ENCODE data around the gene CASK. TPM values are rescaled to one million over a fixed set of nuclear protein-coding genes. Genes with fewer than 3 reads are reported as not detected.

Gene CASK
- 14.1 and 40.6 TPM in 2 replicates for total RNA-seq (2014; rRNA removed; shearing (Covaris generic))

DNA sequence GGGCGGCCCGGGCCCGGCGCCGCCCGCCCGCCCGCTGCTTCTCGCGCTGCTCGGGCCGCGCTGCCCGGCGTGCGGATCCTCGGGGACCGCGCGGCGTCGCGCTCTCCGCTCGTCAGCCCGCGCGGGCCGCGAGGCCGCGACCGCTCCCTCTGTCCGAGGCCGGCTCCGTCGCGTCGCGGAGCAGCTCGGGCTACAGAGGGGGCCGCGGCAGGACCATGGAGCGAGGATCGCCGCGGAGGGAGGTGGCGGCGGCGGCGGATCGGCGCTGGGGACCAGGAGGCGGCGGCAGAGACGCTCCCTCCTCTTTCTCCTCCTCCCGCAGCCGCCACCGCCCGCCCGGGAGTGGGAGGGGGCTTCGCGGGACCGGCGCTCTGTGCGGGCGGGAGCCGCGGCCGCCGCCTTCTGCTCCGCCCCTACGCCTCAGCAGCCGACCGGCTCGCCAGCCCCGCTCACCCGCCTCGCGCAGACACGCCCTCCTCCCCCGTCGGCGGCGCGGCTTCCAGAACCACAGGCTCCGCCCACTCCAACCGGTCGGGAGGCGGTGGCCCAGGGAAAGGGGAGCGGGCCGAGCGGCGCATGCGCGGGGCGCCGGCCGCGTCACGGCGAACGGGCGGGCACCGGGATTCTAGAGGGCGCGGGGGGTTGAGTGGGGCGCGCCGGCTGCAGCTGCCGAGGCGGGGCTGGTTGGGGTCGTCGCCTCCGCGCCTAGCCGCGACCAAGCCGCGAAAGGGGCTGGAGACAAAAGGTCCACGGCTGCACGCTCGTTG, at the start of gene CASK:
TSS of gene CASK (minus strand) at position 344 of the 767 bp plus-strand sequence. CDS start 566 bp downstream, outside the sequence.
- peak; percentile 94 for DNase-seq (ENCODE audit: low read depth)

- DNase-seq (ENCODE audit: low read depth) = peak; percentile 13
Observed at GRCh38 chrX:41971346-41971745, 48.0 kb upstream of the CASK start.

GRCh38 chrX:41970419-41970818, 47.1 kb upstream of the CASK start:
- no peak for DNase-seq (ENCODE audit: low read depth)

DNA sequence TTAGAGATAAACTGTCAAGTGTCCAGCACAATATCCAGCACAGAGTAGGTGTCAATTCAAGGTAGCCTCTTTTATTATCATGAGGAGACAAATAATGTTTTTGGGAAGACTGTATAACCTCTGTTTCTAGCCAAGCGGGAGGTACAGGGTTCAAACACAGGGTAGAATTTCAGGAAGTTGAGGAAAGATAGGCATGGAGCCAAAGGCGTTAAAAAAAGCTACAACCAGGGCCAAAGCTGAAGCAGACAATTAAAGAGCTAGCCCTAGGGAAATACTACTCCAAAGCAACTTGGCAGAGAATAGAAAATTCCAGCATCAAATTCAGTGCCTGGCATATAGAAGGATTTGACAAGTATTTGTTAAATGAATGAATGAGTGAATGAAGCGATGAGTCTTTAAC, 40.0 kb upstream of the CASK start:
- no peak for DNase-seq (ENCODE audit: low read depth)

GRCh38 chrX:41960142-41960541, 36.8 kb upstream of the CASK start:
- DNase-seq (ENCODE audit: low read depth) = no peak

DNA sequence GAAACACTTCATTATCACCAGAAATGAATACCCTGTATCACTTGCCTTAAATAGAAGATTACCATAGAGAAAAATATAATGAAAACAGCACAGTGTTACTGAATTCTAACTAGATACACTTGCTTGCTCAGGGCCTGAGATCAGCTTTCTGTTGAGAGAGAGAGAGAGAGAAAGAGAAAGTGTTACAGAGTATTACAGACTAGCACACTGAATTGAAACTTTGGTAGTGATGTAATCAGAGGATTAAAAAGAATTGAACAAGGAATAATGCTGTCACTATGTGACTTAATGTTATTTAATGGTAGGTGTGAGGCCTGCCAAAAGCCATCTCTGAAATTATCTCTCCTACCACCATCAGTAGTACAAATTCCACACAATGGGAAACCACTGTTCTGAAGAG, 35.5 kb upstream of the CASK start:
- DNase-seq (ENCODE audit: low read depth) = no peak

GRCh38 chrX:41956027-41956426, 32.7 kb upstream of the CASK start:
- DNase-seq (ENCODE audit: low read depth) = no peak

- DNase-seq (ENCODE audit: low read depth) = no peak
Observed at GRCh38 chrX:41952102-41952501, 28.7 kb upstream of the CASK start.

DNA sequence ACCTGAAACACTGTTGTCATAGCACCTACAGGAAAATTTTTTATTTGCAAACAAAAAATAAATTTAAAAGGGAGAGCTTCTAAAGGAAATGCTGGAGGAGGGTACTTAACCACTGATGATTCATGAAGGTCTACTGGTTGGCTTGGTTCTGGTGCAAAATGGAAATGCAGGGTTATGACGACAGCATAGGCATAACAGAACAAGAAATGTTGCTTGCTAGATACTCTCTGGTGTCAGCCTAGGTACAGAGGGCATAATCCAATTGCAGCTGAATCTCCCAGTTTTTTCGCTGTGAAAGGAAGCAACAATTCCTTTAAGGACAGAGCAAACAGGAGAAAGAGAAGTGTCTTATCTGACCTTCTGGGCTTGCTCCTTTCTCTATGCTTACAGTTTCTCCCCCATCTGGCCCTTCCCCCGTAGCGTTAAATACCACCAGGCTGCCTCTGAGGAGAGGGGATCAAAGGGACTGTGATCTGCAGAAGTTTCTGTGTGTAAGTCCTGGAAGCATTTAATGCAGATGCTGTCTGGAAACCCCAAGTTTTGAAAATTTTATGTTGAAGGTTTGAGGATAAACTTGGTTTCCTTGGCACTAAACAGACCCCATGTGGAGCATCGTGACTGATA, 23.7 kb upstream of the CASK start:
- no peak for DNase-seq (ENCODE audit: low read depth)

DNA sequence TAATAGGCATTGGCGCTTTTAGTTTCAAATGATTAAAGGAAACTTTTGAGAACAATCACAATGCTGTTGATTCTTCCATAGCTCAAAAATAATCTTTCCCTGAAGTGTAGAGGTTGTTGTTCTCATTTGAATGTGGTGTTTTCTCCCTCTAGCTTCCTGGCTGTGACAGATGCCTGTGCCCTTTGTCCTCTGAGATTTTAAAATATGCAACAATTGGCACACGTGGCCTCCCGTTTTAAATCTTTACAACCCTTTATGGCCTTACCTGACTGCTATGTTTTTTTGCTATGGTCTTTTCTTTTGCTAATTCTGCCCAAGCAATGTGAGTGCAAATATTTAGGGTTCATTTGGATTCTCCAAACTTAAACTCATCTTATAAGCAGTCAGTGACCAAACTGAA, 22.9 kb upstream of the CASK start:
- no peak for DNase-seq (ENCODE audit: low read depth)

DNA sequence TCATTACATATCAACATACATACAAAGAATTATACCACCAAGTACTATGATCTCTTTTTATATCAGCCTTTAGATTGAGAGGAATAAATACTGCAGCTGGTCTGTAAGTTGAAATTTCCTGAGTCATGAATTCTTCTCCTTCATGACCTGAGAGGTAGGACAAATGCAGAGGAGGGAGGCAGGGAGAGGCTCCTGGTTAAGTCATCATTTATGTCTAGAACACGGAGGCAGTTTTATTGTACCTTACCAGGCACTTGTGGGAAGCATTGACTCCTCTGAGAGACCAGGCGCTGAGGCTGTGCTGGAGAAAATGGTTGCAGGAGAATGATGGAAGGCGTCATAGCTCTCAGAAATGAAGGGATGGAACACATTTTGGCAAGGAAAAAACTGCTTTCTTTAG, 12.5 kb upstream of the CASK start:
- DNase-seq (ENCODE audit: low read depth) = no peak

DNA sequence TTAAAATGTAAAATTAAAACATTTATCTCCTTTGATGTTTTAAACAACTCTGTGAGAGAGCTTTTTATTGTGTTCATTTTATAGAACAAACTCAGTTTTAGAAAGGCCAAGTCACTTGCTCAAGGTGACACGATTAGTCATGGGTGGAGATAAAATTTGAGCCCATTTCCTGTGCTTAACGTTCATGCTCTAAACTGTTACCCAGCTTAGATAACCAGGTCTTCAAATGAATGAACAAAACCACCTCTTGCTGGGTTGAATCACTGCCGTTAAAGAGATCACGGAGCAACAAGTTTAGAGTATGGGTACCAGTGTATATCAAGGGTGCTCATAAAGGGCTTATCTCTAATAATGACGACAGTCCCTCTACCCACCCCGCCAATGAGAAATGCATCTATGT, 10.2 kb upstream of the CASK start:
- DNase-seq (ENCODE audit: low read depth) = no peak

DNA sequence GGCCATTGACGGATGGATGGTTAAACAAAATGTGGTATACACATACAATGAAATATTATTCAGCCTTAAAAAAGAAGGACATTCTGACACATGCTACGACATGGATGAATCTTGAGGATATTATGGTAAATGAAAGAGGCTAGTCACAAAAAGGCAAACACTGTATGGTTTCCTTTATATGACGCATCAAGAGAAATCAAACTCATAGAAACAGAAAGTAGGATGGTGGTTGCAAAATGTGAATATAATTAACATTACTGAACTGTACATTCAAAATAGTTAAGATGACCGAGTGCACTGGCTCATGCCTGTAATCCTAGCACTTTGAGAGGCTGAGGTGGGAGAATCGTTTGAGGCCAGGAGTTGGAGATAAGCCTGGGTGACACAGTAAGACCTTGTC, 9.5 kb upstream of the CASK start:
- DNase-seq (ENCODE audit: low read depth) = no peak

- no peak for DNase-seq (ENCODE audit: low read depth)
Observed at GRCh38 chrX:41931591-41931990, 8.2 kb upstream of the CASK start.

DNA sequence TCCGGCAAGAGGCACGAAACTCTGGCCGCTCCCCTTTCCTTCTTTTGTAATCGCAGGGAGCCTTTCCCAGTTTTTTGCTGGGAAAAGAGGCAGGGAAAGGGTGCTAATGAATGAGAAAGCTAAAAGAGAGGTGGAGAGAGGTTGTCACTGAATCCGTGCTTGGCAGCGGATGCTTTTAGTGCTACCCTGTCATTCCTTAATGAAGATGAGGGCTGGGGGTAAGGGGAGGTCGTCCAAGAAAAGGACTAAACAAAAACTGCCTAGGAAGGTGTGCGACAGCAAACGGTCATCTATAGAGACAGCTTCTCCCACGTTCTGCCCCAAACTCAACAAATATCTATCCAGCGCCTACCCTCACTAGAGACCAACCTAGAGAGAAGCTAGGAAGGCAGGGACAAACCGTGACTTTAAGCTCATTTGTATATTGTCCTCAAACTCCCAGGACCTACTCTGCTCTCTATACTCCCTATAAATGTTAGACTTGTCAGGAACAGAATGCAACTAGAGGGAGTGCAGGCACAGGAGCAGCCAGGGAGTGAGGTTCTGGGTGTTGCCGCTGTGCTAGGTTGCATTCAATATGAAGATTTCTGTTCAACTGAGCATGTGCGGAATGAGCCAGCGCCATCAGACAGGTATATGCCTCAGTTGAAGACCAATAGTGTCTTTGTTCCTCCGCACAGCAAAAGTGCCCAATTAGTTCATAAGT, 777 bp upstream of the CASK start:
- peak; percentile 37 for DNase-seq (ENCODE audit: low read depth)

GRCh38 chrX:41922431-41923151, 763 bp downstream of the CASK start:
- peak; percentile 22 for DNase-seq (ENCODE audit: low read depth)

GRCh38 chrX:41921492-41922430, 1.6 kb downstream of the CASK start:
- DNase-seq (ENCODE audit: low read depth) = peak; percentile 36

DNA sequence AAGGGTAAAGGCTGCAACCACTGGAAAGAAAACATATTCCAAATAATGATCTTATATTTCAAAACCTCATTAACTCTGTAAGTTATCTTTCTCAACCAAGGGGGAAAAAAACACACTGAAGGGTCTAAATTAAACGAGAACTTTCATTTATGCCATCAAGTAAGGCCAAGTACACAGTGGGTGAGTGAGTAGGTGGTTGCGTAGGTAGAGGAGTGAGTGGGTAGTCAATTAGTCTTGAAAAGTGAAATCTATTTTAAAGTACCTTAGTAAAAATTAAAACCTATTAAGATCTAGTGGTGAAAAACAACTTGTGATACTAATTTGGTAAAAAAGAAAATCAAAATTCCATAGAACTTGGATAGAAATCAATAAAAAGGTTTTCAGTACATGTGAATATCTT, 3.5 kb downstream of the CASK start:
- DNase-seq (ENCODE audit: low read depth) = no peak

GRCh38 chrX:41917517-41917916, 5.8 kb downstream of the CASK start:
- no peak for DNase-seq (ENCODE audit: low read depth)

GRCh38 chrX:41913476-41913875, 9.9 kb downstream of the CASK start:
- no peak for DNase-seq (ENCODE audit: low read depth)

DNA sequence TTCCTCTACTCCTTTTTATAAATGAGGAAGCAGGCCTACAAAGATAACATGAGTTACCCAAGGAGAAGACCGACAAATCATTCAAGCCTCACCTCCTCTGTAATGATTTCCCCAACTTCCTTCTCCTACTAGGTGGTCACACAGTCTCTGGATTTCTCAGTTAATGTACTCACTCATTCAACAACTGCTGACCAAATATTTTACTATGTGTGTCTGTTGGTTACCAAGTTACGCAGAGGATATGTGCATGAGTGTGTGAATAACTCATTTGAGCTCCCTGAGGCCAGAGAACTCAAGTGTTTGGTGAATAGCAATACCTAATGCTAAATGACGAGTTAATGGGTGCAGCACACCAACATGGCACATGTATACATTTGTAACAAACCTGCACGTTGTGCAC, 10.4 kb downstream of the CASK start:
- DNase-seq (ENCODE audit: low read depth) = peak; percentile 54
